NB4 (cell line): ENCODE data around the gene LANCL1.

Experiments
- DNase-seq: peaks from one replicate; pipeline ENCODE4 v3.0.0; 2010; ENCODE audit warnings: low read depth
- H3K4me3 ChIP-seq: one replicate; pipeline ENCODE4 v1.5.1; 2011; ENCODE audit warnings: mild to moderate bottlenecking, low read depth, low read length, moderate library complexity
- CTCF ChIP-seq: IDR thresholded peaks from one replicate; pipeline ENCODE4 v1.5.1; 2012; ENCODE audit warnings: low read depth, low read length
- MAX ChIP-seq: IDR thresholded peaks from 2 replicates; pipeline ENCODE4 v1.6.1; 2011; ENCODE audit warnings: low read depth, low read length
- MYC ChIP-seq: IDR thresholded peaks from 2 replicates; pipeline ENCODE4 v1.6.1; 2011; ENCODE audit warnings: low read depth, low read length
- POLR2A ChIP-seq: IDR thresholded peaks from 2 replicates; pipeline ENCODE4 v1.6.1; 2011; ENCODE audit warnings: mild to moderate bottlenecking; ENCODE audit not compliant: insufficient read length; ENCODE audit errors: extremely low read depth

The LANCL1 gene

GRCh38 chr2:210410542-210410941, 66.0 kb downstream of the LANCL1 start:
- TF ChIP-seq MAX: no peak
- TF ChIP-seq CTCF: no peak
- no peak for TF ChIP-seq POLR2A
- TF ChIP-seq MYC: no peak
- no peak overlapping the region for H3K4me3 ChIP-seq
- DNase-seq: no peak

GRCh38 chr2:210399440-210400041, 77.0 kb downstream of the LANCL1 start:
- DNase-seq: no peak
- TF ChIP-seq POLR2A (no peak), CTCF (no peak), MAX (no peak), MYC (no peak)
- no peak overlapping the region for H3K4me3 ChIP-seq

GRCh38 chr2:210392469-210392881, 84.1 kb downstream of the LANCL1 start:
- no peak for DNase-seq
- TF ChIP-seq MYC: no peak
- no peak for TF ChIP-seq CTCF
- TF ChIP-seq POLR2A: no peak
- TF ChIP-seq MAX: no peak
- H3K4me3 ChIP-seq: no peak overlapping the region

- TF ChIP-seq MYC (no peak), POLR2A (no peak), CTCF (no peak), MAX (no peak)
- no peak for DNase-seq
- H3K4me3 ChIP-seq: no peak overlapping the region
Observed at GRCh38 chr2:210389856-210390255, 86.7 kb downstream of the LANCL1 start.

- TF ChIP-seq MAX (no peak), CTCF (no peak), MYC (no peak), POLR2A (no peak)
- DNase-seq: no peak
- no peak overlapping the region for H3K4me3 ChIP-seq
Observed at GRCh38 chr2:210388148-210388547, 88.4 kb downstream of the LANCL1 start.
